Activated T-cell treated with anti-CD3 and anti-CD28 coated beads, Interleukin-2, amount 50 U/mL, for 48 hours (primary cell): Measurements from ENCODE around the gene ZNG1A.
"Not testable (repeated sequence)": the region's sequence is repeated elsewhere in the genome, so short reads cannot be mapped to it uniquely, and the experiment has no call there.

ENCODE experiments used
- DNase-seq, 2 experiments: peaks; one replicate each; pipeline ENCODE4 v3.0.0-alpha.2; 2020

ZNG1A gene

GRCh38 chr9:169757-170156 is 9.1 kb downstream of the ZNG1A start:
- not testable (repeated sequence) for DNase-seq

GRCh38 chr9:159871-160270 is 19.0 kb downstream of the ZNG1A start:
- not testable (repeated sequence) for DNase-seq

GRCh38 chr9:151173-151572 is 27.7 kb downstream of the ZNG1A start:
- not testable (repeated sequence) for DNase-seq

- not testable (repeated sequence) for DNase-seq
These were observed 39.0 kb downstream of the ZNG1A start for GRCh38 chr9:139880-140279.

GRCh38 chr9:117995-118467 is 60.8 kb downstream of the ZNG1A start, which contains the start of gene FOXD4:
TSS of gene FOXD4 (minus strand) at chr9:118417. CDS start at chr9:118119, 298 bp downstream.
- DNase-seq, result not testable (repeated sequence)

GRCh38 chr9:117144-117994 is 61.5 kb downstream of the ZNG1A start:
- peak in 1 of 2 experiments; percentile 45 for DNase-seq

GRCh38 chr9:116239-117077 is 62.4 kb downstream of the ZNG1A start:
- DNase-seq, result peak in 1 of 2 experiments; percentile 31

GRCh38 chr9:115118-115451 is 63.8 kb downstream of the ZNG1A start:
- DNase-seq, result not testable (repeated sequence)

- DNase-seq, result peak in 1 of 2 experiments; percentile 30
These were observed 64.4 kb downstream of the ZNG1A start for GRCh38 chr9:114267-115117.

- peak in 1 of 2 experiments; percentile 60 for DNase-seq
These were observed 65.2 kb downstream of the ZNG1A start for GRCh38 chr9:113468-114266.

GRCh38 chr9:112589-113467 is 66.0 kb downstream of the ZNG1A start:
- DNase-seq, result not testable (repeated sequence)

- not testable (repeated sequence) for DNase-seq
These were observed 68.2 kb downstream of the ZNG1A start for GRCh38 chr9:110672-111071.

GRCh38 chr9:109540-109939 is 69.3 kb downstream of the ZNG1A start:
- DNase-seq, result not testable (repeated sequence)

GRCh38 chr9:108742-109495 is 69.9 kb downstream of the ZNG1A start:
- DNase-seq, result not testable (repeated sequence)

GRCh38 chr9:105991-106390 is 72.9 kb downstream of the ZNG1A start:
- not testable (repeated sequence) for DNase-seq

- not testable (repeated sequence) for DNase-seq
These were observed 78.4 kb downstream of the ZNG1A start for GRCh38 chr9:100430-100829.

GRCh38 chr9:99867-100266 is 79.0 kb downstream of the ZNG1A start:
- DNase-seq, result not testable (repeated sequence)

- DNase-seq, result not testable (repeated sequence)
These were observed 80.1 kb downstream of the ZNG1A start for GRCh38 chr9:98775-99174.

GRCh38 chr9:94992-95391 is 83.9 kb downstream of the ZNG1A start:
- DNase-seq, result not testable (repeated sequence)

- DNase-seq, result not testable (repeated sequence)
These were observed 84.5 kb downstream of the ZNG1A start for GRCh38 chr9:94323-94722.
